Measurements from ENCODE around the gene INHBA.
A peak's percentile ranks its signal among the peaks of the same experiment; 100 is the strongest.

Gene INHBA

DNA sequence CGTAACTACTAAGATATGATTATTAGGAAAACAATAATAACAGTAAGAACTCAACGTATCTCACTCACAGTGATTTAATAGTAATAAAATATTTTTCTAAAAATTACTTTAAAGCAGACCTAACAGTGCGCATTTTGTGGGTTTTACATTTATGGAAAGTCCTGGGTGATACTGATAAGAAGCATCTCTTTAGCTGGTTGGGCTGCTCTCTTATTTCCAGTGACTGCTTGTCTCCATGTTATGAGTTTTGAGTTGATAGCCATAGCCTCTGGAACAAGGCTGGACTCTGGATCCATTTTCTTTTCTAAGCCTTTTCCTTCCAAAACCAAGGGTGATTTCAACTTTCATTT, 29.5 kb upstream of the INHBA start:
- DNase-seq (ENCODE audit: insufficient read length) (no peak), FAIRE-seq (no peak)
- TF ChIP-seq POLR2A (IDR thresholded peaks at IDR 0.05; ENCODE audit: low read depth, low read length) (no peak), TAF1 (IDR thresholded peaks at IDR 0.05; ENCODE audit: borderline replicate concordance, low read depth, low read length) (no peak), POLR2AphosphoS5 (IDR thresholded peaks at IDR 0.05; ENCODE audit: low read depth, low read length) (no peak)

DNA sequence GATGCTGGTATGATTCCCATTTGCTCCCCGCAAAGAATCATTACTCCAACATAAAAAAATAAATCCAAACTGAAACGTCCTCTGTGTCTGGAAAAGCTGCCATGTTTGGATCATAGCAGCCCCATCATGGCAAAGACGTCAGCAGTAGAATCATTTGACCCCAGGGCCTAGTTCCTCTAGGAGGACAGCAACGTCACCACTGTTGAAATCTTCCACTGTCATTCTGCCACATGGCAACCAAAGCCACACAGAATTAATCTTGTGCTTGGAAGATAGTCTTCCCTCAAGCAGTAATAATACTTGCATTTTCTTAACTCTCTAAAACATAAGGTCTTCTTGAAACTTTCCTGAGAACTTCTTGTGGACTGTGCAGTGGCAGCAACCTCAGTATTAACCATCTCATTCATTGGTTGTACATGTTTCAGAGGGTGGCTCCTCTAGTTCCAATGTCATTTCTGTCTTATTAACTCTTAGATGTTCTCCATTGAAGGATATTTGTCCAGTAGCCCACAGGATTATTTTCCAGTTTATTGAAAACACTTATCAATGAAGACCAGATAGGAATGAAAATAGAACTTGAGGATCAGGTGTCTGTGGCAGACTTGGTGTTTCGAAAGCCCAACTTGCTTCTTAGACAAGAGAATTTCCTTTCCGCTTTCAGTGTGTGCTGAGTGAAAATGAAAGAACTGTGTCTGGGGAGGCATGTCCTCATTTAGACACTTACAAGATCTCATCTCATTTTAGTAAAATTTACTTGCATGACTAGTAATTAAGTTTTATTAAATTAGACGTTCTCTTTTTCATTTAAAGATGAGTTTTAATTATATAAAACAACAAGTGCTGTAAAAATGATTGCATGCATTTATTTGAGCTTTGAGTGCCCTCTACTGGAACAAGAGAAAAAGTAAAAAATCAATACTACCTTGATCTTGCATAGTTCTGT, 28.9 kb upstream of the INHBA start:
- DNase-seq (ENCODE audit: insufficient read length) = peak; percentile 8
- peak; percentile 85 for FAIRE-seq
- TF ChIP-seq POLR2AphosphoS5 (IDR thresholded peaks at IDR 0.05; ENCODE audit: low read depth, low read length) (no peak), POLR2A (IDR thresholded peaks at IDR 0.05; ENCODE audit: low read depth, low read length) (no peak), TAF1 (IDR thresholded peaks at IDR 0.05; ENCODE audit: borderline replicate concordance, low read depth, low read length) (no peak)

DNA sequence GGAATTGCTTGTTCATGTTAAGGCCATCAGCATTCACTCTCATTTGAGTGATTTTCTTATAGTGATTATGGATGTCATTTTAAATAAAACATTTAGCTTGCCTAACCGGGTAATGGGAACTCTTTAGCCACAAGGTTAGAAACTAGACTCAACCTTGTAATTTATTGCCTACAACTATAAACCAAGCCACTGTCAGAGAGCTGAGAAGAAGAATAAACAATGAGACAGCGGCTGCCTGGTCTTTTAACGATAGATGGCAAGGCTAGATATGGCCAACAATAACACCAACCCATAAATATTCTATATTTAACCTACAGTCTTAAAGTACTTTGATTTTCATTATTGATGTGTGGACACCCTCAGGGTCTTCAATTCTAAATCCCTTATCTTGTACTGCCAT, 27.8 kb upstream of the INHBA start:
- no peak for FAIRE-seq
- DNase-seq (ENCODE audit: insufficient read length) = no peak
- TF ChIP-seq TAF1 (IDR thresholded peaks at IDR 0.05; ENCODE audit: borderline replicate concordance, low read depth, low read length) (no peak), POLR2A (IDR thresholded peaks at IDR 0.05; ENCODE audit: low read depth, low read length) (no peak), POLR2AphosphoS5 (IDR thresholded peaks at IDR 0.05; ENCODE audit: low read depth, low read length) (no peak)

DNA sequence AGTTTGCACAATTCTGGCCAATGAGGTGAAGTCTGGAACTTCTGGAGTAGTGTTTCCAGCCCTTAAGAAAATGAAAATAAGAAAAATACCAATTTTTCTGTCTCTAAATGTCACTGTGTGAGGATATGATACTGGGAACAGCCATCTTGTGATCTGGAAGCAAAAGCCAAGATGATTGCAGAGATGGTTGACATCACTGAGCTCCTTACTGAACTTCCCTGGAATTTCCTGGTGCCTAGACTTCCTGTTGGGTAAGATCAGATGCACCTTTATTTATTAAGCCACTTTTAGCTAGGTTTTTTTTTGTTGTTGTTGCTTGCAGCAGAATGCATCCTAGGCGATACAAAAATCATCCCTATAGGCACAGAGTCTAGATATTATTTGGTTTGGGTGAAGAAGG, 27.3 kb upstream of the INHBA start:
- FAIRE-seq = no peak
- DNase-seq (ENCODE audit: insufficient read length) = no peak
- TF ChIP-seq POLR2A (IDR thresholded peaks at IDR 0.05; ENCODE audit: low read depth, low read length) (no peak), TAF1 (IDR thresholded peaks at IDR 0.05; ENCODE audit: borderline replicate concordance, low read depth, low read length) (no peak), POLR2AphosphoS5 (IDR thresholded peaks at IDR 0.05; ENCODE audit: low read depth, low read length) (no peak)

DNA sequence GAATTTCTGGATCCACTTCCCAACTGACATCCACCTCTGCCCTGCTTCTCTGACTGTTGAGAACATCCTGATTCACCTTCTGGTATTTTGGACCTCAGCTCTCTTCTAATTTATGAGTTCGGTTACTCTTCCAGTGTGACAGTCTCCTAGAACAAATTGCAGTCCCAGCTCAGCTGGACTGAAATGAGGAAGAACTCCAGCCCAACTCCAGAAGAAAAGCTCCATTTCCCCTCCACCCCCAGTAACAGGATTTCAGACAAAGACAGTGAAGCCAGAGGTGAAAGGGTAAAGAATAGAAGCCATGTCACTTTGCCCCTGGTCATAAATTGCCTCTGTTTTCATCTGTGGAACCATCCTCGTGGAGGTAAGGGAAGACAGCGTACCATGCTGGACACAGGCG, 26.2 kb upstream of the INHBA start:
- DNase-seq (ENCODE audit: insufficient read length) (no peak), FAIRE-seq (no peak)
- no peak for TF ChIP-seq POLR2A (IDR thresholded peaks at IDR 0.05; ENCODE audit: low read depth, low read length)
- TF ChIP-seq TAF1 (IDR thresholded peaks at IDR 0.05; ENCODE audit: borderline replicate concordance, low read depth, low read length) = no peak
- TF ChIP-seq POLR2AphosphoS5 (IDR thresholded peaks at IDR 0.05; ENCODE audit: low read depth, low read length) = no peak

DNA sequence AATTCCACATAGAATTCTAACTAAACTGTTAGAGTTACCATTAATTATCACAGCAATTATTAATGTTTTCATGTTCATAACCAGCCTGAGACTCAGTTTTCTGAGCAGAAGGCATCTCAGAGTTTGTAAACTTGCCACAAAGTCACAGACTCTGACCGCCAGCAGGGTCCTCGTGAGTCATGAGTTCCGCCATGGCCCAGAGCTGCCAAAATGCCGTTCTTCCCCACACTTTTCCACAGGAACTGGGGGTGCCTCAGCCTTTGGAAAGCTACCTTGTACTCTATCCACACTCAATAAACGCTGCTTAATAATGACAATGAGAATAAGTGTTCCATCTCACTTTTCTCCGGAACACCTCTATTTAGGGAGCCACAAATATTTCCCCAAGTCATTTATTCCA, 22.1 kb upstream of the INHBA start:
- TF ChIP-seq TAF1 (IDR thresholded peaks at IDR 0.05; ENCODE audit: borderline replicate concordance, low read depth, low read length) = no peak
- no peak for TF ChIP-seq POLR2A (IDR thresholded peaks at IDR 0.05; ENCODE audit: low read depth, low read length)
- TF ChIP-seq POLR2AphosphoS5 (IDR thresholded peaks at IDR 0.05; ENCODE audit: low read depth, low read length) = no peak
- FAIRE-seq (no peak), DNase-seq (ENCODE audit: insufficient read length) (no peak)

DNA sequence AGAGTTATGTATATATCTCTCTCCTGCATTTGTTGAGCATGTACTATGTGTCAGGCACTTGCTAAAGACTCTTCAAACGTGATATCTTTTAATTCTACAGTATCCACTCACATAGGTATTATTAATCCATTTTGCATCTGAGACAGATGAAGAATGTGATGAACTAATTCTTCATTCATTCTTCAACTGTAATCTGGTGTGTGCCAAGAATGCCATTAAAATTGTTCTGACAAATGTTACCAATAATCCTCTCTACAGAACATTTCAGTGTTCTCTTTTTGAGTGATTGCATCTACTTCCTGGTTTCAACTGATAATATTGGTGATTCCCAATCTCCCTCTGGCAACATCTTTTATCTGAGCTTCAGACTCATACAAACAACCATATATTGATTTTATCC, 18.0 kb upstream of the INHBA start:
- DNase-seq (ENCODE audit: insufficient read length) (no peak), FAIRE-seq (no peak)
- no peak for TF ChIP-seq POLR2A (IDR thresholded peaks at IDR 0.05; ENCODE audit: low read depth, low read length)
- TF ChIP-seq POLR2AphosphoS5 (IDR thresholded peaks at IDR 0.05; ENCODE audit: low read depth, low read length) = no peak
- no peak for TF ChIP-seq TAF1 (IDR thresholded peaks at IDR 0.05; ENCODE audit: borderline replicate concordance, low read depth, low read length)

DNA sequence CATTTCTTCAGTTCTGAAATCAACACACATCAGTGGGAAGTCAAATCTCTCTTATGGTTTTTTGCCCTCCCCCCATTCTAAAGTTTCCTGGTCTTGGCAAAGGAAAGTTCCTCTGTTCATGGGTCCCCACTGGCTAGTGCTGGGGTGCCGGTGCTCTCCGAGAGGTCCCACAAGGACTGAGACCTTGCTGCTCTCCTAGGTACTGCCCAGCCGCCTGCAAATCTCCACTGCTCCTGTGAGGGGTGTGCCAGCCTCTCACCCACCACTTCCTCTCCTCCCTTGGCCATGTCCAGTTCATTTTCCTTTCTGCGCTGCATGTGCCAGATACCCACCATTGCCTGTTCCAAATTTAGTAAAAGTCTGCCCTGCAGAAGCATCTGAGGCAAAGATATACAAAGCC, 17.2 kb upstream of the INHBA start:
- FAIRE-seq = no peak
- TF ChIP-seq TAF1 (IDR thresholded peaks at IDR 0.05; ENCODE audit: borderline replicate concordance, low read depth, low read length) = no peak
- TF ChIP-seq POLR2A (IDR thresholded peaks at IDR 0.05; ENCODE audit: low read depth, low read length) = no peak
- TF ChIP-seq POLR2AphosphoS5 (IDR thresholded peaks at IDR 0.05; ENCODE audit: low read depth, low read length) = no peak
- no peak for DNase-seq (ENCODE audit: insufficient read length)

DNA sequence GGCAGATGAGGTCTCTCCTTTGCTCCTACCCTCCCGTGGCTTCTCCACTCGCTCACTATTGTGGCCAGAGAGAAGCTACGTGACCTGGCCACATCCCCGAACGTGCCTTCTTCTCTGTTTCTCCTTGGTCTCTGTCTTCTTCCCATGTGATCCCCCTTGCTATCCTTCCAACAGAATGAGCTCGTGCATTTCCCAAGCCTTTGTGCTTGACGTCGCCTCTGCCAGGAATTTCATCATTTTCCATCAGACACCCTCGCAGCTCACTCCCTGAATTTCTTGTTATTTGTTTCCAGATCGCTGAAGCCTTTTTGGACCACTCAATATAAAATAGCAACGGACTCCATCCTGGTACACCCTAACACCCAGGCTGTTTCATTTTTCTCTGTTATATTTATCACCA, 13.8 kb upstream of the INHBA start:
- FAIRE-seq (no peak), DNase-seq (ENCODE audit: insufficient read length) (no peak)
- no peak for TF ChIP-seq TAF1 (IDR thresholded peaks at IDR 0.05; ENCODE audit: borderline replicate concordance, low read depth, low read length)
- TF ChIP-seq POLR2AphosphoS5 (IDR thresholded peaks at IDR 0.05; ENCODE audit: low read depth, low read length) = no peak
- TF ChIP-seq POLR2A (IDR thresholded peaks at IDR 0.05; ENCODE audit: low read depth, low read length) = no peak

DNA sequence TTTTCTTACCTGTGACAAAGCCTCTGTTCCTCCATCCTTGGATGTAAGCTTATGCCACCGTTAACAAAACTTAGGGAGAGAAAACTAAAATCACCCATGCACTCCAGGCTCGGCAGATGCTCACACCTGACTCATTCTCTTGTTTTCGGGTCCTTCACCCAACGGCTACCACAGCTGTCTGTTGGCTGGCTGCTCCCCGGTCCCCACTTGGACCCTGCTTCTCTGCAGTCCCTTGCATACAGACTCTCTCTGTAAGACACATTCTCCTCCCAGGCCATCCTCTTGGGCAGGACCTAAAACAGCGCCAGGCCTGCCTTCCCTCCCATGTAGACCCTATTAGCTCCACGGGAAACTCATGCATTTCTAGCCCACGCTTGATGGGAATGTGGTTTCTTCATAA, 12.1 kb upstream of the INHBA start:
- TF ChIP-seq POLR2AphosphoS5 (IDR thresholded peaks at IDR 0.05; ENCODE audit: low read depth, low read length) (no peak), POLR2A (IDR thresholded peaks at IDR 0.05; ENCODE audit: low read depth, low read length) (no peak), TAF1 (IDR thresholded peaks at IDR 0.05; ENCODE audit: borderline replicate concordance, low read depth, low read length) (no peak)
- DNase-seq (ENCODE audit: insufficient read length) = no peak
- FAIRE-seq = no peak

DNA sequence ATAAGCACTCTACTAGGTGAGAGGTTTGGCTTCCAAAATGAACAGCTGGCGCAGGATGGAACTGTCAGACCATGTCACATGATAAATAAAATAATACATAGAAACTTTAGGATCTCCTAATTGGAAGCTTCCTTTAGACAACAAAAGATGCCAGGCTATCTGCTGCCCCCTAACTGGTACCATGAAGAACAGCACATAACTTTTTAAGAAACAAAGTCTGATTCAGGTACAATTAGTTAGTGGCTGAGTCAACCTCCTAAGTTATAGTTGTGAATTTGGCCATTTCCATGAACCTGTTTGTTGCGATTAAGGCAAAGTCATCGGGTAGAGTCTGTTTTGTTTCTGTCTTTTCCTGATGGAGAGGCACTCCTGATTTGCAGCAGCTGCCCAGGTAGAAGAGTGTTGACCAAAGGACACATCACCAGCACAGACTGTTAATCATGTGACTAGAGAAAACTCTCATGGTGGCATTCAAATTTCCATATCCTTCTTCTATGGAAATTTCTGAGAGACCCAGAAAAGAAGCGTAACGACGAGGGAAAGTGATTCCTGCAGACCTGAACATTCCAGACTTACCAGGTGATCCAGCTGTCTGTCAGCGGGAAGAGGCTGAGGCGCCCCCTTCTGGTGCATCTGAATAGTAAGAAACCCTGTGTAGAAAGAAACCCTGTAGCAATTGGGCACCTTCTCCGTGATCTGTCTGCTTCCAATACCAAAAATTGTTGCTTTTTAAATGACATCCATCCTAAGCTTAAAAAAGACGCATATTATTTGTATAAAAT, 8.6 kb upstream of the INHBA start:
- DNase-seq (ENCODE audit: insufficient read length) = no peak
- FAIRE-seq = no peak
- no peak for TF ChIP-seq TAF1 (IDR thresholded peaks at IDR 0.05; ENCODE audit: borderline replicate concordance, low read depth, low read length)
- TF ChIP-seq POLR2AphosphoS5 (IDR thresholded peaks at IDR 0.05; ENCODE audit: low read depth, low read length) = no peak
- no peak for TF ChIP-seq POLR2A (IDR thresholded peaks at IDR 0.05; ENCODE audit: low read depth, low read length)

All from GM12892 (cell line).